Osteocyte (in vitro differentiated cells): Measurements from ENCODE around the gene PKP1. TPM values are rescaled to one million over a fixed set of nuclear protein-coding genes. Genes with fewer than 3 reads are reported as not detected.
A peak's percentile ranks its signal among the peaks of the same experiment; 100 is the strongest.

ENCODE experiments used
- DNase-seq: peaks from one replicate; pipeline ENCODE4 v3.0.0; 2021; ENCODE audit warnings: mixed read lengths; ENCODE audit not compliant: unreplicated experiment; ENCODE audit errors: extremely low spot score
- H3K27ac Mint-ChIP-seq: one replicate; pipeline ENCODE4 v1.8.0; 2021; ENCODE audit warnings: mild to moderate bottlenecking, mixed read lengths; ENCODE audit not compliant: unreplicated experiment
- H3K27me3 Mint-ChIP-seq: one replicate; pipeline ENCODE4 v1.8.0; 2021; ENCODE audit warnings: mixed read lengths; ENCODE audit not compliant: unreplicated experiment
- H3K36me3 Mint-ChIP-seq: one replicate; pipeline ENCODE4 v1.8.0; 2021; ENCODE audit warnings: mixed read lengths; ENCODE audit not compliant: unreplicated experiment
- H3K4me1 Mint-ChIP-seq: one replicate; pipeline ENCODE4 v1.8.0; 2021; ENCODE audit warnings: mixed read lengths; ENCODE audit not compliant: unreplicated experiment
- H3K4me3 Mint-ChIP-seq: one replicate; pipeline ENCODE4 v1.8.0; 2021; ENCODE audit warnings: mild to moderate bottlenecking, moderate library complexity, mixed read lengths; ENCODE audit not compliant: unreplicated experiment
- H3K9me3 Mint-ChIP-seq: one replicate; pipeline ENCODE4 v1.8.0; 2021; ENCODE audit warnings: mixed read lengths; ENCODE audit not compliant: unreplicated experiment
- total RNA-seq: library from RNA; stranded (reverse); gene quantifications from 2 replicates; pipeline ENCODE4 v1.2.1, GENCODE V29; 2021
- TF ChIP-seq, protein P1 (sequence below): fragments of 200-600 bp; sonication (generic); IDR thresholded peaks from 2 replicates; pipeline ENCODE4 v1.5.0; 2021; ENCODE audit warnings: antibody characterized with exemption, mild to moderate bottlenecking, moderate library complexity

The PKP1 gene
- total RNA-seq, 1 donor from 2014 or later = not detected

DNA sequence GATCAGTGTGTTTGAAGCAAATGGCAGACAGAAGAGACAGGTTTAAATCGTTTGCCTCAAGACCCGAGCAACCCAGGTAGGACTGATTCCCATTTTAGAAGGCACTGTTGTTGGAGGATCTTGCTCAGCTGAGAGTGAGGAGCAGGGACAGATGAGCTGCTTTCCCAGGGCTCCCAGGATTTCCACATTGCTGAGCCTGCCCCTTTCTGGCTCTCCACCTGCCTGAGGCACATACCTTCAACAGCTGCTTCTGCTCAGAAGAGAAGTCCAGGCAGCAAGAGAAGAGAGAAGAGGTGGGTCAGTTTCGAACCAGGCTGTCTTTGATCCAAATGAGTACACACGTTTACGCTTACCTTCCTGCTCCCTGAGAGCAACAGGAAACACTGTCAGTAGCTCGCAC, 88.5 kb downstream of the PKP1 start:
- TF ChIP-seq, protein P1, sequence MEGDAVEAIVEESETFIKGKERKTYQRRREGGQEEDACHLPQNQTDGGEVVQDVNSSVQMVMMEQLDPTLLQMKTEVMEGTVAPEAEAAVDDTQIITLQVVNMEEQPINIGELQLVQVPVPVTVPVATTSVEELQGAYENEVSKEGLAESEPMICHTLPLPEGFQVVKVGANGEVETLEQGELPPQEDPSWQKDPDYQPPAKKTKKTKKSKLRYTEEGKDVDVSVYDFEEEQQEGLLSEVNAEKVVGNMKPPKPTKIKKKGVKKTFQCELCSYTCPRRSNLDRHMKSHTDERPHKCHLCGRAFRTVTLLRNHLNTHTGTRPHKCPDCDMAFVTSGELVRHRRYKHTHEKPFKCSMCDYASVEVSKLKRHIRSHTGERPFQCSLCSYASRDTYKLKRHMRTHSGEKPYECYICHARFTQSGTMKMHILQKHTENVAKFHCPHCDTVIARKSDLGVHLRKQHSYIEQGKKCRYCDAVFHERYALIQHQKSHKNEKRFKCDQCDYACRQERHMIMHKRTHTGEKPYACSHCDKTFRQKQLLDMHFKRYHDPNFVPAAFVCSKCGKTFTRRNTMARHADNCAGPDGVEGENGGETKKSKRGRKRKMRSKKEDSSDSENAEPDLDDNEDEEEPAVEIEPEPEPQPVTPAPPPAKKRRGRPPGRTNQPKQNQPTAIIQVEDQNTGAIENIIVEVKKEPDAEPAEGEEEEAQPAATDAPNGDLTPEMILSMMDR = no peak
- Mint-ChIP-seq H3K9me3 (no peaks in the 10 kb centered on the region), H3K27ac (no peak overlapping the region), H3K4me3 (no peak overlapping the region), H3K4me1 (peaks cover 12% of the 10 kb centered on the region), H3K27me3 (peaks cover 67% of the 10 kb centered on the region), H3K36me3 (peaks cover 2% of the 10 kb centered on the region)
- no peak for DNase-seq

DNA sequence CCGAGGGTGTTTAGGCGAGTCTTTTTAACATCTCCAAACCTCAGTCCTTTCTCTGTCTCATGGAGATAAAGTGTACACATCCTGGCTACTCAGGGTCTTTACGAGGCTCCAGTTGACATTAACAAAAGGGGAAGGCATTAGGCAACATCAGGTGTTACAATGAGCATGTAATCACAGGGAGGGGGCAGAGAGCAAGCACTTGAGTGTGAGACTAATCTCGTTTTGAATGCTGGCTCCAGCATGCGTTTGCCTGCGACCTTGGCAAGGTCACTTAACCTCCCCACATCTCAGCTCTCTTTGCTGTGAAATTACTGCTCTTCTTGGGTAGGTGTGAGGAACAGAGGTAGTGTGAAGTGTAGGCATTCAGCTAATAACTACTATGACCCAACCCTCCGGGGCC, 91.1 kb downstream of the PKP1 start:
- Mint-ChIP-seq H3K4me1 (peaks cover 18% of the 10 kb centered on the region), H3K4me3 (no peak overlapping the region), H3K9me3 (no peaks in the 10 kb centered on the region), H3K36me3 (no peaks in the 10 kb centered on the region), H3K27me3 (peaks cover 47% of the 10 kb centered on the region), H3K27ac (no peak overlapping the region)
- TF ChIP-seq, protein P1 = no peak
- DNase-seq = no peak

DNA sequence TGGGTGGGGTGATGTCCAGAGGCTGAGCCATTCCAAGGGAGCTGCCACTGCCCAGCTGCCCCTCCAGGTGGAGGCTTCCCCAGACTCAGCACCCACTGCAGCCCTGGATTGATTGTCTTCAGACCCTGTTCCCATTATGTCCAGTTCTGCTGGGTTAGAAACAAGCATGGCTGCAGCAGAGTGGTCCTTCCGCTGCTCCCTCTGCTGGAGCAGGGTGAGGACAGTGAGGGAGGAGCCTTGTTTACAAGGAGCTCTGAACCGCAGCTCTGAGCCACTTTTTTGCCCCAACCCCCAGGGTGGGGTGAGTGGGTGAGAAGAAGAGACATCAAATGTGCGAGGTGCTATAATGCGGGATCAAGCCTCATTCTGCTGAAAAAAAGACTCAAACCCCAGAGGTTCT, 91.9 kb downstream of the PKP1 start:
- no peak overlapping the region for H3K4me3 Mint-ChIP-seq
- peaks cover 46% of the 10 kb centered on the region for H3K27me3 Mint-ChIP-seq
- no peaks in the 10 kb centered on the region for H3K36me3 Mint-ChIP-seq
- TF ChIP-seq, protein P1 = no peak
- H3K4me1 Mint-ChIP-seq = peaks cover 18% of the 10 kb centered on the region
- H3K27ac Mint-ChIP-seq = no peak overlapping the region
- no peaks in the 10 kb centered on the region for H3K9me3 Mint-ChIP-seq
- no peak for DNase-seq

DNA sequence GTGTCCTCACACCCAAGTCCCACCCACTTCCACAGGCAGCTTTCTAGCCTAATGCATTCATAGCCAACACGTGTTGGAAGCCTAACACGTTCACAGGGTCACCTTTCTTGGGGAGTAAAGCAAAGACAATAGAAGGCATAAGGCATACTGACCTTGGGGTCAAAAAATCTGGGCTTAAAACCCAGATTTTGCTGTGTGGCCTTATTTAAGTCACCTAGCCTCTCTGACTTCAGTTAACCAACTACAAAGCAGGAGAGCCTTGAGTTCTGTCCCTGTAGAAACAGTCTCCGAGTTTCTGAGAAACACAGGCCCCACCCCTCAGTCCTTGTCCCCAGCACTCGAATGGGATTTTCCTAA, 92.8 kb downstream of the PKP1 start:
- Mint-ChIP-seq H3K4me1 (peaks cover 19% of the 10 kb centered on the region), H3K27ac (peak overlapping the region; percentile 59), H3K27me3 (peaks cover 39% of the 10 kb centered on the region), H3K4me3 (no peak overlapping the region), H3K9me3 (no peaks in the 10 kb centered on the region), H3K36me3 (no peaks in the 10 kb centered on the region)
- DNase-seq = no peak
- TF ChIP-seq, protein P1 = no peak

DNA sequence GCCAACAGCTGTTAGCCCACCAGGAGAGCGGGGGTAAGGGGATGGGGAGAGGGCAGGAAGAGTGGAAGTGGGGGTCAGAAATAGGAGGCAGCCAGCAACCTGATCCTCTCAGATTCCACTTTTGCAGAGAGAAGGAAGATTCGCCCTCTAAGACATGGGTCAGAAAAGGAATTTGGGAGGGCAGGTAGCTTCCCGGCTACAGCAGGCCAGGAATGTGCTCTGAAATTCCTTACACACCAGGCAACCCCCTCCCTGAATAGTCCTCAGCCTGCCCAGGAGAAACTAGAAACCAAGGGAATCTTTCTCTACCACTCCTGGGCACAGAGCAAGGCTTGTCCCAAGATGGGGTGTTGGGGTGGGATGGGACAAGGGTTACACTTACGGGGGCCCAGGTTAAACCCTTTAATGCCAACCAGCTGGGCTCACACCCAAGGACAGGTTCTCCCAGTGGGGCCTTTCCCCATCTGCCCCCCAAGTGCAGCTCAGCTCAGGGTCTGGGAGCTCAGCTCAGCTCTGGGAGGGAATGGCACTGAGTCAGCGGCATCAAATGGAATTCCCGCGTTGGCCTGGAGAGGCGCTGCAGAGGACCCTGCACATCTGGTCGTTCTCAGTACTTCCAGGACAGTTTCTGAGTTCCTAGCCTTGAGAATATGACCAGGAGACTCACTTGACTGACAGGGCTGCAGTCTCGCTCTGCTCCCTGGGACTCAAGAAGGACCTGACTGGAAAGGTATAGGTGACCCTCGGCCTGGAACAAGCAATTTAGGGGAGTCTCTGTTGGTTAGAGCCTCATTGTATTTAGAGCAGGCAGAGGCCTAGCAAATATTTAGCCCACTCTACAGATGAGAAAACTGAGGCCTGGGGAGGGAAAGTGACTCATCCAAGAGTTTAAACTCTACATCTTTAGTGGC, 93.4 kb downstream of the PKP1 start:
- H3K36me3 Mint-ChIP-seq = no peaks in the 10 kb centered on the region
- H3K27ac Mint-ChIP-seq = peak overlapping the region; percentile 59
- H3K4me1 Mint-ChIP-seq = peaks cover 20% of the 10 kb centered on the region
- no peak for DNase-seq
- TF ChIP-seq, protein P1 = peak; percentile 80
- no peaks in the 10 kb centered on the region for H3K9me3 Mint-ChIP-seq
- H3K27me3 Mint-ChIP-seq = peaks cover 33% of the 10 kb centered on the region
- no peak overlapping the region for H3K4me3 Mint-ChIP-seq
